ENCODE results near the gene EIF3D. TPM values are rescaled to one million over a fixed set of nuclear protein-coding genes. Genes with fewer than 3 reads are reported as not detected.

The EIF3D gene
- total RNA-seq: 265 and 306 TPM in 2 replicates

GRCh38 chr22:36528795-36529751, at the start of gene EIF3D:
Gene EIF3D, minus strand, starts transcription at chr22:36529166. Its CDS starts 3,045 bp downstream, at chr22:36526121.

GRCh38 chr22:36506637-36507517, 22.1 kb downstream of the EIF3D start, which contains the start of gene FOXRED2:
Gene FOXRED2, minus strand, starts transcription at chr22:36507040. Its CDS starts 618 bp downstream, at chr22:36506422.

GRCh38 chr22:36481393-36482168, 47.4 kb downstream of the EIF3D start, which contains the start of gene TXN2:
Gene TXN2, minus strand, starts transcription at chr22:36481640. Its CDS starts 803 bp downstream, at chr22:36480837.

Other genes starting within 250 kb of the EIF3D start
- gene MYH9, start 141.2 kb downstream of the EIF3D start, total RNA-seq: 762 and 873 TPM in 2 replicates
- gene TXN2, start 47.5 kb downstream of the EIF3D start, total RNA-seq: 27.7 and 29.9 TPM in 2 replicates
- 7.2 and 8.6 TPM in 2 replicates for gene FOXRED2, start 22.1 kb downstream of the EIF3D start, total RNA-seq
- gene CACNG2, start 174.6 kb upstream of the EIF3D start, total RNA-seq: not detected in 2 replicates
- 20.3 and 27.9 TPM in 2 replicates for gene IFT27, start 247.0 kb upstream of the EIF3D start, total RNA-seq

Measured in aortic smooth muscle cell (primary cell).